Activated naive CD4-positive, alpha-beta T cell treated with Interleukin-2 at 50 U/mL for 16 hours (primary cell): ENCODE data around the gene GNB1.
"Not testable (repeated sequence)": the region's sequence is repeated elsewhere in the genome, so short reads cannot be mapped to it uniquely, and the experiment has no call there.

Experiments used
- DNase-seq: peaks from one replicate; pipeline ENCODE4 v3.0.0-alpha.2; 2020

Gene GNB1

GRCh38 chr1:1856161-1856560 lies 34.7 kb downstream of the GNB1 start:
- DNase-seq, result not testable (repeated sequence)

- no peak for DNase-seq
Observed at GRCh38 chr1:1853593-1854257, 37.2 kb downstream of the GNB1 start.

- no peak for DNase-seq
Observed at GRCh38 chr1:1852619-1853414, 38.1 kb downstream of the GNB1 start.

- no peak for DNase-seq
Observed at GRCh38 chr1:1847890-1848289, 43.0 kb downstream of the GNB1 start.

GRCh38 chr1:1847061-1847850 lies 43.6 kb downstream of the GNB1 start:
- no peak for DNase-seq

GRCh38 chr1:1846386-1846918 lies 44.4 kb downstream of the GNB1 start:
- no peak for DNase-seq

- DNase-seq, result no peak
Observed at GRCh38 chr1:1842360-1843146, 48.3 kb downstream of the GNB1 start.

GRCh38 chr1:1841575-1841995 lies 49.3 kb downstream of the GNB1 start:
- no peak for DNase-seq

GRCh38 chr1:1839311-1839965 lies 51.4 kb downstream of the GNB1 start:
- no peak for DNase-seq

GRCh38 chr1:1836119-1836518 lies 54.8 kb downstream of the GNB1 start:
- no peak for DNase-seq

GRCh38 chr1:1835546-1835945 lies 55.3 kb downstream of the GNB1 start:
- DNase-seq, result no peak

GRCh38 chr1:1833916-1834325 lies 57.0 kb downstream of the GNB1 start:
- DNase-seq, result no peak

- no peak for DNase-seq
Observed at GRCh38 chr1:1833456-1833855, 57.4 kb downstream of the GNB1 start.

GRCh38 chr1:1832820-1833219 lies 58.1 kb downstream of the GNB1 start:
- no peak for DNase-seq

- DNase-seq, result no peak
Observed at GRCh38 chr1:1832166-1832565, 58.7 kb downstream of the GNB1 start.

GRCh38 chr1:1827089-1827848 lies 63.6 kb downstream of the GNB1 start:
- DNase-seq, result no peak

GRCh38 chr1:1826356-1827088 lies 64.4 kb downstream of the GNB1 start:
- no peak for DNase-seq

- no peak for DNase-seq
Observed at GRCh38 chr1:1825217-1825616, 65.7 kb downstream of the GNB1 start.

GRCh38 chr1:1819762-1820161 lies 71.1 kb downstream of the GNB1 start:
- no peak for DNase-seq

- DNase-seq, result no peak
Observed at GRCh38 chr1:1817221-1817620, 73.7 kb downstream of the GNB1 start.
